H1 (cell line): Measurements from ENCODE around the gene SEC61B. TPM values are rescaled to one million over a fixed set of nuclear protein-coding genes. Genes with fewer than 3 reads are reported as not detected.

ENCODE experiments used
- CTCF ChIA-PET: fragments of 300-600 bp; sonication (Branson Sonifier 250); formaldehyde crosslinking; loops from one replicate; lab custom pipeline; 2021; ENCODE audit not compliant: partially characterized antibody; lab: Charles Lee
- POLR2A ChIA-PET: fragments of 300-600 bp; sonication (Branson Sonifier 250); formaldehyde crosslinking; loops from one replicate; lab custom pipeline; 2021; ENCODE audit warnings: inconsistent platforms; ENCODE audit not compliant: partially characterized antibody; lab: Charles Lee
- DNase-seq, 2 experiments: peaks; one replicate each; pipeline versions ENCODE4 v3.0.0 to v3.0.0-alpha.2; 2010 to 2022; ENCODE audit warnings: low spot score in 2 of 2, low read depth in 1 of 2, mixed read lengths in 1 of 2
- FAIRE-seq: peaks from 2 replicates; lab custom pipeline; 2011; peaks lifted over from hg19 to GRCh38; lab: Jason Lieb, UNC
- H2AFZ ChIP-seq: 2 replicates; pipeline ENCODE4 v1.8.1; 2012; ENCODE audit warnings: low read length, inconsistent platforms
- H2AK5ac ChIP-seq: 2 replicates; pipeline ENCODE4 v1.6.1; 2013; ENCODE audit warnings: low read depth, low read length
- H2BK120ac ChIP-seq: replicated peaks from 2 replicates; pipeline ENCODE3; 2013; ENCODE audit warnings: low read depth, low read length, inconsistent platforms
- H2BK12ac ChIP-seq: 2 replicates; pipeline ENCODE4 v1.6.1; 2013; ENCODE audit warnings: low read depth, low read length
- H2BK15ac ChIP-seq: 2 replicates; pipeline ENCODE4 v1.6.1; 2013; ENCODE audit warnings: low read length
- H2BK20ac ChIP-seq: 2 replicates; pipeline ENCODE4 v1.6.1; 2013; ENCODE audit warnings: low read length
- H2BK5ac ChIP-seq: 2 replicates; pipeline ENCODE4 v1.6.1; 2013; ENCODE audit warnings: low read depth, low read length
- H3K14ac ChIP-seq: 2 replicates; pipeline ENCODE4 v1.6.1; 2013; ENCODE audit warnings: inconsistent platforms; ENCODE audit not compliant: insufficient read length
- H3K18ac ChIP-seq: 2 replicates; pipeline ENCODE4 v1.6.1; 2013; ENCODE audit warnings: low read length; ENCODE audit errors: extremely low read depth
- H3K23ac ChIP-seq: 2 replicates; pipeline ENCODE4 v1.6.1; 2013; ENCODE audit warnings: inconsistent platforms; ENCODE audit not compliant: insufficient read length
- H3K23me2 ChIP-seq: 2 replicates; pipeline ENCODE4 v1.6.1; 2013; ENCODE audit warnings: low read depth, low read length
- H3K27ac ChIP-seq: 2 replicates; pipeline ENCODE4 v1.6.1; 2011; ENCODE audit warnings: low read depth, low read length, inconsistent platforms
- H3K27me3 ChIP-seq, 4 experiments: replicated peaks in 1 of 4; 1 replicate in 1 of 4; 2 replicates in 3 of 4; pipeline versions ENCODE4 v1.6.1 to v1.8.1; 2011 to 2013; ENCODE audit warnings: low read length in 3 of 4, mild to moderate bottlenecking in 3 of 4, inconsistent platforms in 2 of 4, mixed read lengths in 2 of 4, moderate library complexity in 1 of 4; ENCODE audit not compliant: control insufficient read depth in 3 of 4, insufficient read depth in 3 of 4; ENCODE audit errors: extremely low read depth in 1 of 4
- H3K36me3 ChIP-seq, 4 experiments: 2 replicates each; pipeline versions ENCODE4 v1.6.1 to v1.8.1; 2011 to 2013; ENCODE audit warnings: mild to moderate bottlenecking in 4 of 4, low read length in 3 of 4, moderate library complexity in 2 of 4, control low read depth in 1 of 4, inconsistent platforms in 1 of 4; ENCODE audit not compliant: insufficient read depth in 4 of 4, control insufficient read depth in 2 of 4
- H3K4ac ChIP-seq: replicated peaks from 2 replicates; pipeline ENCODE3; 2013; ENCODE audit warnings: low read length, low read depth, mixed read lengths, inconsistent platforms; ENCODE audit not compliant: insufficient read length
- H3K4me1 ChIP-seq, 4 experiments: replicated peaks in 1 of 4; 1 replicate in 1 of 4; 2 replicates in 3 of 4; pipeline versions ENCODE4 v1.6.1 to v1.8.1; 2011 to 2013; ENCODE audit warnings: low read length in 3 of 4, inconsistent platforms in 2 of 4, mixed read lengths in 1 of 4; ENCODE audit not compliant: insufficient read depth in 4 of 4, control insufficient read depth in 3 of 4
- H3K4me2 ChIP-seq, 2 experiments: 2 replicates each; pipeline versions ENCODE4 v1.6.1 to v1.8.1; 2011 to 2013; ENCODE audit warnings: low read depth in 2 of 2, low read length in 2 of 2, control low read depth in 1 of 2, inconsistent platforms in 1 of 2, mild to moderate bottlenecking in 1 of 2; ENCODE audit not compliant: insufficient read depth in 1 of 2
- H3K4me3 ChIP-seq, 4 experiments: fragments of 200-600, 300-600 bp in 1 of 4; sonication (generic), shearing (Covaris generic), sonication (Bioruptor Twin) in 1 of 4; 2 replicates each; pipeline versions ENCODE4 v1.5.1 to v1.8.1; 2011 to 2016; ENCODE audit warnings: low read length in 4 of 4, low read depth in 3 of 4, control low read depth in 2 of 4, inconsistent platforms in 2 of 4, mild to moderate bottlenecking in 2 of 4, mixed read lengths in 1 of 4, moderate library complexity in 1 of 4; ENCODE audit not compliant: insufficient read depth in 2 of 4; ENCODE audit errors: extremely low read depth in 1 of 4
- H3K56ac ChIP-seq: replicated peaks from 2 replicates; pipeline ENCODE3; 2013; ENCODE audit warnings: low read depth, mild to moderate bottlenecking, mixed read lengths, low read length, inconsistent platforms; ENCODE audit not compliant: insufficient read length
- H3K79me1 ChIP-seq: 2 replicates; pipeline ENCODE4 v1.6.1; 2013; ENCODE audit warnings: low read depth, low read length, control low read depth
- H3K79me2 ChIP-seq, 2 experiments: 2 replicates each; pipeline versions ENCODE4 v1.6.1 to v1.8.1; 2012 to 2013; ENCODE audit warnings: low read length in 2 of 2, mild to moderate bottlenecking in 2 of 2, inconsistent platforms in 1 of 2; ENCODE audit not compliant: insufficient read depth in 2 of 2, control insufficient read depth in 1 of 2
- H3K9ac ChIP-seq, 4 experiments: replicated peaks in 1 of 4; 1 replicate in 1 of 4; 2 replicates in 3 of 4; pipeline versions ENCODE4 v1.6.1 to v1.8.1; 2011 to 2013; ENCODE audit warnings: low read depth in 3 of 4, low read length in 3 of 4, control low read depth in 2 of 4, mild to moderate bottlenecking in 2 of 4, moderate library complexity in 2 of 4, inconsistent platforms in 1 of 4; ENCODE audit errors: extremely low read depth in 1 of 4
- H3K9me3 ChIP-seq, 2 experiments: 2 replicates each; pipeline versions ENCODE4 v1.6.1 to v1.8.1; 2012 to 2013; ENCODE audit warnings: mild to moderate bottlenecking in 2 of 2, moderate library complexity in 2 of 2, control low read depth in 1 of 2, inconsistent platforms in 1 of 2, low read depth in 1 of 2, low read length in 1 of 2, mixed read lengths in 1 of 2; ENCODE audit not compliant: insufficient read depth in 2 of 2
- H4K20me1 ChIP-seq, 2 experiments: replicated peaks in 1 of 2; 2 replicates each; pipeline versions ENCODE3 to v1.8.1; 2011 to 2013; ENCODE audit warnings: inconsistent platforms in 2 of 2, low read length in 2 of 2, mild to moderate bottlenecking in 1 of 2; ENCODE audit not compliant: insufficient read depth in 2 of 2, control insufficient read depth in 1 of 2
- H4K5ac ChIP-seq: 2 replicates; pipeline ENCODE4 v1.6.1; 2013; ENCODE audit warnings: low read length, low read depth, mixed read lengths, inconsistent platforms; ENCODE audit not compliant: insufficient read length
- H4K8ac ChIP-seq: 2 replicates; pipeline ENCODE4 v1.8.0; 2013; ENCODE audit warnings: mild to moderate bottlenecking, moderate library complexity, low read length, inconsistent platforms; ENCODE audit not compliant: insufficient read depth; ENCODE audit errors: extremely low read depth
- H4K91ac ChIP-seq: replicated peaks from 2 replicates; pipeline ENCODE3; 2013; ENCODE audit warnings: low read length, mixed read lengths, inconsistent platforms; ENCODE audit not compliant: insufficient read length
- BRCA1 ChIP-seq: IDR thresholded peaks from 2 replicates; pipeline ENCODE4 v1.6.1; 2012; ENCODE audit warnings: low read depth, low read length, improper control_type of control experiment
- CBX8 ChIP-seq: fragments of 300-800, 300-1000 bp; sonication (generic); IDR thresholded peaks from 2 replicates; pipeline ENCODE4 v1.7.1; 2016; ENCODE audit warnings: low read depth, low read length, borderline replicate concordance
- CHD2 ChIP-seq: IDR thresholded peaks from 2 replicates; pipeline ENCODE4 v1.6.1; 2012; ENCODE audit warnings: low read length, improper control_type of control experiment
- HDAC2 ChIP-seq, 2 experiments: fragments of 300-600 bp in 1 of 2; sonication (generic) in 1 of 2; IDR thresholded peaks; 2 replicates each; pipeline ENCODE4 v1.6.1; 2011 to 2012; ENCODE audit warnings: low read depth in 2 of 2, low read length in 2 of 2, mild to moderate bottlenecking in 2 of 2, moderate library complexity in 2 of 2, borderline replicate concordance in 1 of 2, inconsistent platforms in 1 of 2
- JUN ChIP-seq: IDR thresholded peaks from 2 replicates; pipeline ENCODE4 v1.6.1; 2011; ENCODE audit warnings: low read depth, mild to moderate bottlenecking, improper control_type of control experiment, low read length
- JUND ChIP-seq: IDR thresholded peaks from 2 replicates; pipeline ENCODE4 v1.6.1; 2011; ENCODE audit warnings: mild to moderate bottlenecking, improper control_type of control experiment, low read length
- KDM1A ChIP-seq: fragments of 200-600, 300-600 bp; sonication (generic); IDR thresholded peaks from 2 replicates; pipeline ENCODE4 v1.7.1; 2016; ENCODE audit warnings: mild to moderate bottlenecking, low read length, borderline replicate concordance
- KDM4A ChIP-seq: IDR thresholded peaks from one replicate; pipeline ENCODE4 v1.7.1; 2012; ENCODE audit warnings: low read depth, mild to moderate bottlenecking, moderate library complexity, low read length, inconsistent platforms; ENCODE audit not compliant: severe bottlenecking
- PHF8 ChIP-seq: fragments of 200-600 bp; sonication (generic); conservative IDR thresholded peaks from 2 replicates; pipeline ENCODE4 v1.7.1; 2012; ENCODE audit warnings: low read depth, mild to moderate bottlenecking, inconsistent platforms, low read length, moderate library complexity
- RFX5 ChIP-seq: IDR thresholded peaks from 2 replicates; pipeline ENCODE4 v1.6.1; 2011; ENCODE audit warnings: low read depth, low read length, improper control_type of control experiment, borderline replicate concordance
- RNF2 ChIP-seq: fragments of 200-900, 300-1000 bp; sonication (generic); IDR thresholded peaks from 2 replicates; pipeline ENCODE4 v1.7.1; 2016; ENCODE audit warnings: borderline replicate concordance, low read depth, mild to moderate bottlenecking, antibody characterized with exemption, low read length; ENCODE audit not compliant: poor library complexity, severe bottlenecking; ENCODE audit errors: missing control alignments
- SRF ChIP-seq: IDR thresholded peaks from 2 replicates; pipeline ENCODE4 v1.6.1; 2011; ENCODE audit warnings: mild to moderate bottlenecking, low read depth, low read length, moderate library complexity
- WGBS, 2 experiments: shearing (Covaris generic) in 1 of 2; methylation state at CpG; one replicate each; pipeline versions ENCODE4 v1.1.6 to v1.1.7; 2013 to 2015; ENCODE audit warnings: low lambda C conversion rate in 2 of 2, mixed read lengths in 2 of 2, inconsistent platforms in 1 of 2, low coverage in 1 of 2, missing lambda C conversion rate in 1 of 2; ENCODE audit not compliant: insufficient replicate concordance in 2 of 2, insufficient coverage in 1 of 2, insufficient read length in 1 of 2; ENCODE audit errors: extremely low coverage in 1 of 2, missing lambda C conversion rate in 1 of 2; 5-methylcytosine and 5-hydroxymethylcytosine counted together
- polyA plus RNA-seq, 7 experiments: library from polyadenylated mRNA; depleted of rRNA in 3 of 7; stranded (reverse) in 5 of 7; unstranded in 2 of 7; fragments of >200 nt in 5 of 7; fragments of 200-250 nt in 2 of 7; gene quantifications; 1 replicate in 5 of 7; 2 replicates in 1 of 7; 4 replicates in 1 of 7; pipeline versions ENCODE4 v1.2.1 to v1.2.3, GENCODE V29; 2011 to 2013; ENCODE audit warnings: missing spikeins in 2 of 7, mixed read lengths in 2 of 7
- total RNA-seq: library from RNA; stranded (reverse); fragmentation: NEBNext Ultra II Directional; extraction: Animal tissue kit (Norgen Biotek cat#: 25700); gene quantifications from 2 replicates; pipeline ENCODE4 v1.2.1, GENCODE V29; 2021
- TF ChIP-seq, protein P1 (sequence below): IDR thresholded peaks from 2 replicates; pipeline ENCODE4 v1.6.1; 2011; ENCODE audit warnings: low read depth, mild to moderate bottlenecking, low read length; ENCODE audit not compliant: insufficient read depth

SEC61B gene
- total and polyA plus RNA-seq, 2 of the 8 experiments (the other 6 are each of a cell fraction or from before 2014, with no cell fraction given) = 155 to 379 TPM

DNA sequence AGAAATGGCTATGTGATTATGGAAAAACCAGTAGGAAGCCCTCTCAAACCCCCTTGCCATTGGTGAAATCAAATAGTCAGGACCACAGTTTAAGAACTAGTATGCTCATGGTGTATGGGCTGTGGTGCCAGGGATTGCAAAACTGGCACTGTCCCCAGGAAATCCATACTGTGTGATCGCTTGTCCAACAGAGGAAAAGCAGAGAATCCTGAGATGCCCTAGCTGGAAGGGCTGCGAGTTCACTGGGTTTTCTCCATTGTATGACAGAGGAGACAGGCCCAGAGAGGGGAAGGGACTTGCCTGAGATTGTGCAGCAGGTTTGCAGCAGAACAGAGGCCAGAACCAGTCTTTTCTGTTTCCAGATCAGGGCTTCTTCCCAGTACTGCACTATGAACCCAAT lies 12.5 kb downstream of the SEC61B start:
- Histone ChIP-seq H3K79me1 (no peaks in the 10 kb centered on the region; the same call in 1 of the 2 replicates), H4K8ac (no peak overlapping the region), H3K9ac (no peak overlapping the region), H3K4ac (no peak overlapping the region), H2AK5ac (no peak overlapping the region), H4K5ac (no peak overlapping the region), H2BK12ac (no peak overlapping the region), H3K56ac (no peak overlapping the region), H3K79me2 (no peaks in the 10 kb centered on the region), H3K36me3 (peaks cover 0 to 15% (median 1%) of the 10 kb centered on the region in 4 experiments; a peak in 4 of 8 replicates), H3K4me3 (no peak overlapping the region), H2BK5ac (no peak overlapping the region), H2BK20ac (no peak overlapping the region), H3K27me3 (no peaks in the 10 kb centered on the region), H4K20me1 (no peaks in the 10 kb centered on the region), H3K27ac (no peak overlapping the region), H2BK120ac (no peak overlapping the region), H2AFZ (no peak overlapping the region), H3K4me2 (no peak overlapping the region), H3K9me3 (no peaks in the 10 kb centered on the region), H3K23ac (no peak overlapping the region), H3K4me1 (no peaks in the 10 kb centered on the region), H3K18ac (no peak overlapping the region), H3K23me2 (no peaks in the 10 kb centered on the region), H3K14ac (no peak overlapping the region), H4K91ac (no peak overlapping the region), H2BK15ac (no peak overlapping the region)
- ChIA-PET CTCF (interaction anchor here (0.7 to 4.6 kb wide), 5 partner anchors 12 to 52 kb away, joined by 3 to 34 read pairs (median 4); partner anchors contain the start of genes ALG2 and SEC61B), POLR2A (interaction anchor here (0.8 to 6.0 kb wide), 2 partner anchors 8 to 12 kb away, joined by 3 to 38 read pairs; partner anchors contain the start of genes ALG2 and SEC61B)
- DNase-seq (no peak), FAIRE-seq (no peak)
- WGBS, 2 experiments = 94% methylated on average over 2 of the region's 2 CpGs; no CpG with 5 or more reads in 1 of the 2 experiments
- TF ChIP-seq JUN (no peak), HDAC2 (IDR thresholded peaks at IDR 0.05; ENCODE audit: borderline replicate concordance in 1 of 2, low read depth in 2 of 2, low read length in 2 of 2) (no peak), RFX5 (no peak), CHD2 (no peak), KDM4A (no peak), SRF (no peak), PHF8 (no peak), RNF2 (no peak), KDM1A (no peak), JUND (no peak), CBX8 (no peak), BRCA1 (no peak)
- TF ChIP-seq, protein P1, sequence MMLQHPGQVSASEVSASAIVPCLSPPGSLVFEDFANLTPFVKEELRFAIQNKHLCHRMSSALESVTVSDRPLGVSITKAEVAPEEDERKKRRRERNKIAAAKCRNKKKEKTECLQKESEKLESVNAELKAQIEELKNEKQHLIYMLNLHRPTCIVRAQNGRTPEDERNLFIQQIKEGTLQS = no peak
